HUES6 (cell line): ENCODE results near the gene IL2.

ENCODE experiments used
- H3K27ac ChIP-seq: 2 replicates; pipeline ENCODE4 v1.7.0; 2013; ENCODE audit warnings: low read depth, mild to moderate bottlenecking, low read length, inconsistent platforms
- H3K27me3 ChIP-seq: 2 replicates; pipeline ENCODE4 v1.6.1; 2013; ENCODE audit warnings: low read length; ENCODE audit not compliant: control insufficient read depth, insufficient read depth
- H3K36me3 ChIP-seq: 2 replicates; pipeline ENCODE4 v1.6.1; 2013; ENCODE audit warnings: low read length; ENCODE audit not compliant: control insufficient read depth, insufficient read depth
- H3K4me1 ChIP-seq: 2 replicates; pipeline ENCODE4 v1.6.1; 2013; ENCODE audit warnings: low read length; ENCODE audit not compliant: control insufficient read depth, insufficient read depth
- H3K4me3 ChIP-seq: 2 replicates; pipeline ENCODE4 v1.5.1; 2013; ENCODE audit warnings: low read depth, low read length
- H3K9ac ChIP-seq: one replicate; pipeline ENCODE4 v1.6.1; 2013; ENCODE audit warnings: mild to moderate bottlenecking, low read length
- H3K9me3 ChIP-seq: 2 replicates; pipeline ENCODE4 v1.6.1; 2013; ENCODE audit warnings: low read depth, low read length; ENCODE audit not compliant: control insufficient read depth, insufficient read depth

The IL2 gene

DNA sequence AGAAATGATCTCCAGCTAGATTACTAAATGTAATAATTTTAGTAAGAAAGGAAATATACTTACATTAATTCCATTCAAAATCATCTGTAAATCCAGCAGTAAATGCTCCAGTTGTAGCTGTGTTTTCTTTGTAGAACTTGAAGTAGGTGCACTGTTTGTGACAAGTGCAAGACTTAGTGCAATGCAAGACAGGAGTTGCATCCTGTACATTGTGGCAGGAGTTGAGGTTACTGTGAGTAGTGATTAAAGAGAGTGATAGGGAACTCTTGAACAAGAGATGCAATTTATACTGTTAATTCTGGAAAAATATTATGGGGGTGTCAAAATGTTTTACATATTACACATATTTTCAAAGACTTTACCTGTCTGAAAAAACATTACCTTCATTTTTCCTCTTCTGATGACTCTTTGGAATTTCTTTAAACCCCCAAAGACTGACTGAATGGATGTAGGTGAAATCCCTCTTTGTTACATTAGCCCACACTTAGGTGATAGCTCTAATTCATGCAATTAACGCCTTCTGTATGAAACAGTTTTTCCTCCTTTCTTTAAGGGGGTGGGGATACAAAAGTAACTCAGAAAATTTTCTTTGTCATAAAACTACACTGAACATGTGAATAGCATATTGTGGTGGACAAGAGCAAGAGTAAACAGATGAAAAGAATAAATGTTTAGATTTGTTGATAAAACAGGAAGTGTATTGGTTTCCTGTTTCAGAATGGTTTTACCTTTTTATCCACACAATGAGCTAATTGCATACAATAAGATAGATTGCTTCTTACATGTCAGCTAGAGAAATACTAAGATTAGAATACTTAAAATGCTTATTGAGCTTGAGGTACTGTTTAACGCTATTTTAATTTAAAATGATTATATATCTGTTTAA lies at the start of gene IL2:
TSS of gene IL2 (minus strand) at position 495 of the 886 bp plus-strand sequence. CDS start at position 210, 285 bp downstream.
- H3K4me3 ChIP-seq: no peak within 1 kb of the TSS
- H3K4me1 ChIP-seq: peaks cover 6% of the 10 kb centered on the region
- no peaks in the 10 kb centered on the region for H3K36me3 ChIP-seq
- H3K9me3 ChIP-seq: no peaks in the 10 kb centered on the region
- H3K27me3 ChIP-seq: no peaks in the 10 kb centered on the region
- no peak within 1 kb of the TSS for H3K27ac ChIP-seq
- H3K9ac ChIP-seq: no peak within 1 kb of the TSS

- H3K4me1 ChIP-seq: no peaks in the 10 kb centered on the region
- no peaks in the 10 kb centered on the region for H3K9me3 ChIP-seq
- no peaks in the 10 kb centered on the region for H3K27me3 ChIP-seq
- no peak overlapping the region for H3K9ac ChIP-seq
- H3K27ac ChIP-seq: no peak overlapping the region
- H3K4me3 ChIP-seq: no peak overlapping the region
- H3K36me3 ChIP-seq: no peaks in the 10 kb centered on the region
Measured at GRCh38 chr4:122503214-122503613, 46.7 kb upstream of the IL2 start.

GRCh38 chr4:122500852-122501501 lies 44.5 kb upstream of the IL2 start:
- no peaks in the 10 kb centered on the region for H3K9me3 ChIP-seq
- H3K27ac ChIP-seq: no peak overlapping the region
- H3K4me3 ChIP-seq: no peak overlapping the region
- no peak overlapping the region for H3K9ac ChIP-seq
- H3K36me3 ChIP-seq: no peaks in the 10 kb centered on the region
- H3K27me3 ChIP-seq: no peaks in the 10 kb centered on the region
- no peaks in the 10 kb centered on the region for H3K4me1 ChIP-seq

GRCh38 chr4:122489061-122489460 lies 32.5 kb upstream of the IL2 start:
- H3K27ac ChIP-seq: no peak overlapping the region
- H3K36me3 ChIP-seq: no peaks in the 10 kb centered on the region
- H3K4me1 ChIP-seq: no peaks in the 10 kb centered on the region
- peaks cover 34% of the 10 kb centered on the region for H3K9me3 ChIP-seq
- no peaks in the 10 kb centered on the region for H3K27me3 ChIP-seq
- no peak overlapping the region for H3K9ac ChIP-seq
- H3K4me3 ChIP-seq: no peak overlapping the region

DNA sequence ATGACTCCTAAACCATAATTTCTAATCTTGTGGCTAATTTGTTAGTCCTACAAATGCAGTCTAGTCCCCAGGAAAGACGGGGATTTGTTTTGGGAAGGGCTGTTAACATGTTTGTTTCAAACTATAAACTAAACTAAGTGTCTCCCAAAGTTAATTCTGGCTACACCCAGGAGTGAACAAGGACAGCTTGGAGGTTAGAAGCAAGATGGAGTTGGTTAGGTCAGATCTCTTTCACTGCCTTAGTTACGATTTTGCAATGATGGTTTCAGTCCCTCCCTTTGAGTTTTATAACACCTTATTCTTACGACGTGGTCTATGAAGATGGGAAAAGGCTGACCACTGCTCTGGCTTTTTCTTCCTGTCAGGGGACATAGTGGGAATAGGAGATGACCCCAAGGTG lies 27.0 kb upstream of the IL2 start:
- 0 out of 2 replicates have a peak, but pooled peaks cover 3% of the 10 kb centered on the region for H3K9me3 ChIP-seq
- no peaks in the 10 kb centered on the region for H3K36me3 ChIP-seq
- no peaks in the 10 kb centered on the region for H3K4me1 ChIP-seq
- H3K27me3 ChIP-seq: no peaks in the 10 kb centered on the region
- H3K9ac ChIP-seq: no peak overlapping the region
- no peak overlapping the region for H3K27ac ChIP-seq
- H3K4me3 ChIP-seq: no peak overlapping the region

GRCh38 chr4:122481766-122482405 lies 25.4 kb upstream of the IL2 start:
- no peaks in the 10 kb centered on the region for H3K9me3 ChIP-seq
- no peak overlapping the region for H3K27ac ChIP-seq
- H3K27me3 ChIP-seq: no peaks in the 10 kb centered on the region
- no peaks in the 10 kb centered on the region for H3K36me3 ChIP-seq
- H3K4me3 ChIP-seq: no peak overlapping the region
- H3K9ac ChIP-seq: no peak overlapping the region
- no peaks in the 10 kb centered on the region for H3K4me1 ChIP-seq

- no peaks in the 10 kb centered on the region for H3K27me3 ChIP-seq
- no peak overlapping the region for H3K9ac ChIP-seq
- no peak overlapping the region for H3K4me3 ChIP-seq
- no peaks in the 10 kb centered on the region for H3K4me1 ChIP-seq
- no peaks in the 10 kb centered on the region for H3K9me3 ChIP-seq
- no peak overlapping the region for H3K27ac ChIP-seq
- no peaks in the 10 kb centered on the region for H3K36me3 ChIP-seq
Measured at GRCh38 chr4:122480655-122481487, 24.3 kb upstream of the IL2 start.

GRCh38 chr4:122479935-122480416 lies 23.5 kb upstream of the IL2 start:
- H3K9ac ChIP-seq: no peak overlapping the region
- H3K27ac ChIP-seq: no peak overlapping the region
- no peaks in the 10 kb centered on the region for H3K9me3 ChIP-seq
- H3K36me3 ChIP-seq: no peaks in the 10 kb centered on the region
- H3K27me3 ChIP-seq: no peaks in the 10 kb centered on the region
- H3K4me3 ChIP-seq: no peak overlapping the region
- H3K4me1 ChIP-seq: no peaks in the 10 kb centered on the region

GRCh38 chr4:122476745-122477144 lies 20.2 kb upstream of the IL2 start:
- H3K4me3 ChIP-seq: no peak overlapping the region
- H3K9ac ChIP-seq: no peak overlapping the region
- H3K4me1 ChIP-seq: no peaks in the 10 kb centered on the region
- H3K36me3 ChIP-seq: no peaks in the 10 kb centered on the region
- no peaks in the 10 kb centered on the region for H3K9me3 ChIP-seq
- H3K27me3 ChIP-seq: no peaks in the 10 kb centered on the region
- no peak overlapping the region for H3K27ac ChIP-seq

DNA sequence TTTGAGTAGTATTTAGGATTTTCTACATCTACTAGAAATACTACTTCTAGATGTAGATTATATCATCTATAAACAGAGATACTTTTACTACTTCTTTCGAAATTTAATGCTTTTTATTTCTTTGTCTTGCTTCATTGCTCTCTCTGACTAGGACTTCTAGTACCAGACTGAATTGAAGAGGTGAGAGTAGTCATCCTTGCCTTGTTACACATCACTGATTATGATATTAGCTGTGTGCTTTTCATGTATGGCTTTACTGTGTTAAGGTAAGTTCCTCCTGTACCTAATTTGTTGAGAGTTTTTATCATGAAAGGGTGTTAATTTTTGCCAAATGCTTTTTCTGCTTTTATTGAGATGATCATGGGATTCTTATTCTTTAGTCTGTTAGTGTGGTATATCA lies 19.6 kb upstream of the IL2 start:
- no peaks in the 10 kb centered on the region for H3K9me3 ChIP-seq
- no peaks in the 10 kb centered on the region for H3K4me1 ChIP-seq
- no peaks in the 10 kb centered on the region for H3K27me3 ChIP-seq
- H3K27ac ChIP-seq: no peak overlapping the region
- no peaks in the 10 kb centered on the region for H3K36me3 ChIP-seq
- H3K9ac ChIP-seq: no peak overlapping the region
- H3K4me3 ChIP-seq: no peak overlapping the region
